Metanephros (tissue), 1 donor: ENCODE data around the gene PLCB3. TPM values are rescaled to one million over a fixed set of nuclear protein-coding genes. Genes with fewer than 3 reads are reported as not detected.

Experiments
- total RNA-seq: library from RNA; depleted of rRNA; stranded (reverse); fragments of >200 nt; gene quantifications from one replicate; pipeline ENCODE4 v1.2.3, GENCODE V29; 2014

Gene PLCB3
- total RNA-seq: 16.9 TPM

GRCh38 chr11:64251016-64251752 lies at the start of gene PLCB3:
Gene PLCB3, plus strand, starts transcription at chr11:64251530. Its CDS starts 120 bp downstream, at chr11:64251650.

GRCh38 chr11:64206457-64207255 lies 44.7 kb upstream of the PLCB3 start, which contains the start of gene FERMT3:
Gene FERMT3, plus strand, starts transcription at chr11:64206721. Its CDS starts 644 bp downstream, at chr11:64207365.

DNA sequence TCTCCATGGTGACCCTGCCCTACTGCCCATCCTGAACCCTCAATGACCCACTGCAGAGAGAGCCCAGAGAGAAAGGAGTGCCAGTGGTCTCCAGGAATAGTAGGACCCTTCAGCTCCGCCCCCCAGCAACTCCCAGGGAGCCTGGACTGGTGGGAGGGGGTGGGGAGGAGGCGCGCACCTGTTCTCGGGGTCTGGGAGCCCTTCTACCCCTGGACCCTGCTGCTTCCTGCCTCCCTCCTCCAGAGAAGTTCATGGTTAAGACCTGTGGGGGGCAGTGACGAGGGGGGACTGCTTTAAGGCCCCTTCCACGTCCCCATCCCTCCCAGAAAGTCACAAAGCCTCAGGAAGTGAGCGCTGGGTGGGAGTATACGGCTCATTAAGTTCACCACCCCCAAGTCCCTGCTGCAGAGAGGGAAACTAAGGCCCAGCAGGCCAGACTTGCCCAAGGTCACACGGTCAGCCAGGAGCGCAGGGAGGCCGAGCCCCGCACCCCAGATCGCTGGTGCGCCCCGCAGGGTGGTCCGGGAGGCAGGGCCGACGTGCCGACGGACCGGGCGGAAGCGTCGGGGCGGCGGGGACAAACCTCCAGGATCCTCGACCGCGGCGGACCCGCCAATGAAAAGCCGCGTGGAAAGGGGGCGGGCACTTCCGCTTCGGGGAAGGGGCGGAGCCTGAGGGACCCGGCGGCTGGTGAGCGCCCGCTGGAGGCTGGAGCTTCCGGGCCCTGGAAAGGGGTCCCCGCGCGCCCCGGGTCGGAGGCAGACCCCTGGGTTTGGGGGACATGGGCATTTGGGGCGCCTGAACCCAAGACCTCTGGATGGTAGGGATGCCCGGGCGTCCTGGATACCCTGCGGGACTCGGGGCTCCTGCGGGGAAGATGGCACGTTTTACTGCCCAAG lies 25.5 kb upstream of the PLCB3 start, which contains the start of the genes NUDT22 and TRPT1:
Gene NUDT22, plus strand, starts transcription at position 667 of the 899 bp plus-strand sequence. CDS start 379 bp downstream, outside the sequence.
Gene TRPT1, minus strand, starts transcription at position 579 of the 899 bp plus-strand sequence. Its CDS starts 326 bp downstream, at position 253.

GRCh38 chr11:64230171-64230984 lies 21.0 kb upstream of the PLCB3 start, which contains the start of gene DNAJC4:
Gene DNAJC4, plus strand, starts transcription at chr11:64230548. Its CDS starts 307 bp downstream, at chr11:64230855.

GRCh38 chr11:64233913-64234586 lies 17.3 kb upstream of the PLCB3 start, which contains the start of gene VEGFB:
Gene VEGFB, plus strand, starts transcription at chr11:64234584. Its CDS starts 250 bp downstream, at chr11:64234834.

GRCh38 chr11:64240435-64241240 lies 10.7 kb upstream of the PLCB3 start, which contains the start of gene FKBP2:
Gene FKBP2, plus strand, starts transcription at chr11:64241095. Its CDS starts 1,293 bp downstream, at chr11:64242388.

GRCh38 chr11:64246871-64247728 lies 4.2 kb upstream of the PLCB3 start, which contains the start of gene PPP1R14B:
Gene PPP1R14B, minus strand, starts transcription at chr11:64246943. Its CDS starts 270 bp downstream, at chr11:64246673.

DNA sequence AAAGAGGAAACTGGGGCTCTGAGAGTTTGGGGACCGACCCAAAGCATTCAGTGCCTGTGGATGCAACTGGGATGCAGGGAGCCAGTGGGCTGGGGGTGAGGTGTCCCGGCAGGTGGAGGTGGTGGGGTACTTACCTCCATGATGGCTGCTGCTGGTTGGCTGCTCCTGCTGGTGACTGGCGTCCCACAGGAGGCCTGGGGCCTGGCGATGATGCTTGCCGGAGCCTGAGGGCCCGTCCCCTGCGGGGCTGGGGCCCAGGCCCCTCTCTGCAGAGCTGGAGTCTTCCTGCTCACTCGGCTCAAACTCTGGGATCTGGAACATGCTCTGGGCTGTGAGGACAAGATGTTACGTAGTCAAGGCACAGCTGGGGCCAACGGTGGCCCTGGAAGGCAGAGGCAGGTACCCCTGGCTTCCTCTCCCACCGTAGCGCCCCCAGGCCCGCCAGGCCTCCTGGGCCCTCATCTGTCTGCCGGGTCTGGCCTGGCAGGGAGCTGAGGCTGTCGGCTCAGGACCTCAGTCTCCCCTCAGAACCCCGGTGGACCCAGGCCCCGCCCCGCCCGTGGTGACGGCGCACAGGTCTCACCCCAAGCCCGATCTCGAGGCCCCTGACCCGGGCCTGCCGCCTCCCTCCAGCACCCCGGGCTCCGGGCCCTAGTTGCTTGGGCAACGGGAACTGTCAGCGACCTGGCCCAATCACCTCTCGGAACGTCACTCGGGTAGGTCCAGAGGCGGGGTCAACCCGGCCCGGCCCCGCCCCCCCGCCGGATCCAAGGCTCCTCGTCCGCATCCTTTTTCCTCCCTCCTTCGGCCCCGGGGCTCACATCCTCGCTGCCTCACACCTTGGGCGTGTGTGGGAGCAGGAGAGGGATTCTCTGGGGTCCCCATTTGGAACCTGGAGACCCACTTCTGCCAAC lies 33.0 kb downstream of the PLCB3 start, which contains the start of gene BAD:
Gene BAD, minus strand, starts transcription at position 618 of the 914 bp plus-strand sequence. Its CDS starts 297 bp downstream, at position 321.

DNA sequence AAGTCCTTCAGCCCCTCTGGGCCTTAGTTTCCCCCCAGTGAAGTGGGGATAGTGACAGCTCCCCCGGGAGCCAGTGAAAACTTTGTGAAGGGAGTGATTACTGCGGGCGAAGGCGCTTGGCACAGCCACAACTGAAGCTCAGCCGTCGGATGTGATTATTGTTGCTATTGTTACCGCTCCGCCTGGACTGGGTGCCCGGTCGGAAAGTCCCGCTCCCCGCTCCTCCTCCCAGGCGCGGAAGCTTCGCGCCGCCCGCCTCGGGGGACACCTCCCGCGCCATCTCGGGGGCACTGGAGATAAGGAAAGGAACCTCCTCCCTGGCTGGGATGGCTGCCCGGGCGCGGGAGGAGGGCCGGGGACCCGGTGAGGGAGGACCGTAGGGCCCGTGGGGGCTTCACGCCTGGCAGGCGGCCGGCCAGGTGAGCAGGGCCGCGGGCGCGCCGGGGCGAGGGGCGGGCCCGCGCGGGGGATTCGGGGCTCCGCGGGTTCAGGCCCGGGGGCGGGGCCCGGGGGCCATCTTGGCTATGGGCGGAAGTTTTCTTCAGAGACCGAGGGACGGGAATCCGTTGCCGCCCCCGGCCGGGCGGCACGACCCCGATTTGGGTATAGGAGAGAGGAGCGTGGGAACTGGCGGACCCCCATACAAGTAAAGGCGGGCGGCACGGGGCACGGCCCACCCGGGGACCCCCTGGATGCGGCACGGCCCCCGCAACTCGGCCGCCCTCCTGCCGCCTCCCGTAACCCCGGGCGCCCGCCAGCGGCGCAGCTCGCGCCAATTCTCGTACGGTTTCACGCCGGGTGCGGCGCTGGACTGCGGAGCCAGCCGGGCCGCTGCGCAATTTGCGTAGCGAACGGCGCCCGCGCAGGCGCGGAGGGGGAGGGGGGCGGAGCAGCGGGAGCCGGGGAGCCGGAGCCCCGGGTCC lies 33.9 kb downstream of the PLCB3 start, which contains the start of gene GPR137:
Gene GPR137, plus strand, starts transcription at position 887 of the 923 bp plus-strand sequence. CDS start 677 bp downstream, outside the sequence.

GRCh38 chr11:64291262-64291751 lies 40.0 kb downstream of the PLCB3 start, which contains the start of gene KCNK4:
Gene KCNK4, plus strand, starts transcription at chr11:64291302. Its CDS starts 1,717 bp downstream, at chr11:64293019.

GRCh38 chr11:64299847-64300648 lies 48.7 kb downstream of the PLCB3 start, which contains the start of gene CATSPERZ:
Gene CATSPERZ, plus strand, starts transcription at chr11:64300358. Its CDS starts 53 bp downstream, at chr11:64300411.

DNA sequence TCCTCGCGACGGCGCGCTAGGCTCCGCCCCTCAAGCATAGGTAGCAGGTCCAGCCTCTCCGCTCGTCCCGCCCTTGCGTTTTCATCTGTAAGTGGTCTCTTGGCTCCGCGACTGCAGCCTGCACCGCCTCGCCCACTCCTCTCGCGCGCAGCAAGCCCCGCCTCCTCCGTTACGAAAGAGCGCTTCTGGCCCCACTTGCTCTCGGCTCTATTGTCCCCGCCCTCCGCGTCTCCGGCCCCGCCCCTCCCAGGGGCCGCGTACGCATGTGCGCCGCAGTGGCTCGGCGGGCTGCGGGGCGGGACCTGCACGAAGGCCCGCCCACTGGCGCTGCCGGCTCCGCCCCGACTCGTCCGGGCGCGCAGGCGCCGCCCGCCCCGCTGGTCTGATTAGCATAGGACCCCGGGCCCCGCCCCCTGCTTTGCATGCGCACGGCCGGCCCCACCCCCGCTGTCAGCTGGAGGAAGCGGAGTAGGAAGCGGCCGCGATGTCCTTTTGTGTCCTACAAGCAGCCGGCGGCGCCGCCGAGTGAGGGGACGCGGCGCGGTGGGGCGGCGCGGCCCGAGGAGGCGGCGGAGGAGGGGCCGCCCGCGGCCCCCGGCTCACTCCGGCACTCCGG lies 53.9 kb downstream of the PLCB3 start, which contains the start of gene ESRRA:
Gene ESRRA, plus strand, starts transcription at position 450 of the 616 bp plus-strand sequence. CDS start 1,656 bp downstream, outside the sequence.

DNA sequence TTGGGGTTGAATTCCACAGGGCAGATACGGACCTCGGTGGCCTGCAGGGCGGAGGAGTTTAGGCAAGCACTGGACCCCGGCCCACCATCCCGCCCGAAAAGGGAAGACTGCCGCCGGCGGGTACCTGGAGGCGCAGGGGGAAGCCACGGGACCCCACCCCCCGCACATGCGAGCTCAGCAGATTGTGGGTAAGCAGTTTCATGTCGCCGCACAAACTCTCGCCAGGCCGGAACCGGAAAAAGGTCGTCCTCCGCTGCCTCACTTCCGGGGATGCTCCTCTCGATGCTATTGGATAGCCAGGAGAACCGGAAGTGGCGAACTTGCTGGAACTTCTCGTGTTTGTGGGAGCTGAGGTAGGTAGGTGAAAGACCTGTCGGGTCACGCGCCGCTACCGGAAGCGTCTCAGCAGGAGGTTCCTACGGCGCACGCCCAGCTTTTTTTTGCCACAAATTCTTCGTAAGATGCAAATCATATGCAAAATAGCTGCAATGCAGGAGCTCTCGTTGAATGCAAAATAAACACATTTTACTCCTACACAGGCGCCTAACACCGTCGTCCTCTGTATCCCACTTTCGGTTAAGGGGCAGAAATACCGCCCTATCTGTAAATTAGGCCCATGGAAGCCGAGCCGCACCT lies 66.1 kb downstream of the PLCB3 start, which contains the start of gene TRMT112:
Gene TRMT112, minus strand, starts transcription at position 235 of the 636 bp plus-strand sequence. Its CDS starts 33 bp downstream, at position 202.

